HG03097 (cell line): ENCODE measurements around the gene GRHPR.
"Not testable (repeated sequence)": the region's sequence is repeated elsewhere in the genome, so short reads cannot be mapped to it uniquely, and the experiment has no call there.

Source experiments
- ATAC-seq: cut with Tn5 transposase; IDR thresholded peaks from one replicate; pipeline ENCODE4 v1.9.1; 2021; ENCODE audit not compliant: unreplicated experiment, low FRiP score

The GRHPR gene

DNA sequence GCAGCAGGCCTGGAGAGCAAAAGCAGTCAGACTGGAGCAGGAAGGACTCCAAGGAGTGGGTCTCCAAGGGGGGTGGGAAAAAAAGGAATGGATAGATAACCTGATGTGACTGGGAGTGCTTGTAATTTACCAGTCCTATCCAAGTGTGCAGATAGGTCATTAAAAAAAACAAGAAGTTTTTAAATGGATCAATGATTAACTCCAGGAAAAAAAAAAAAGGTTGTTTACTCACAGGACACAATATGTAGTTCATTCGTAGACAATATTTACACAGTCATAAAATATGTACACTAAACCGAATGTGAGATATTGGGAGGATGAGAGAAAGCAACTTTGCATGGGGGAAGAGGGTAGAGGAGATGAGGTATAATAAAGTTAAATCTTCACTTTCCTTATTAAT is 22.4 kb downstream of the GRHPR start:
- ATAC-seq = no peak

- no peak for ATAC-seq
These were observed 23.3 kb downstream of the GRHPR start for GRCh38 chr9:37445832-37446231.

GRCh38 chr9:37446401-37446800 is 23.9 kb downstream of the GRHPR start:
- ATAC-seq = no peak

DNA sequence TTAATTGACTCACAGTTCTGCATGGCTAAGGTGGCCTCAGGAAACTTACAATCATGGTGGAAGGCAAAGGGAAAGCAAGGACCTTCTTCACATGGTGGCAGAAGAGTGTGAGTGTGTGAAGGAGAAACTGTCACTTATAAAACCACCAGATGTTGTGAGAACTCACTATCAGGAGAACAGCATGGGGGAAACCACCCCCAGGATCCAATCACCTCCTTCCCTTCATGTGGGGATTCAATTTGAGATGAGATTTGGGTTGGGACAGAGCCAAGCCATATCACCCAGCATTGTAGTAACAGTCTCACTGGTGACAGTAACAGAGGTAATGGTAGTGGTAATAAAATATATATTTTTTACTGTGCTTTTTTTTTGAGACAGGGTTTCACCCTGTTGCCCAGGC is 24.6 kb downstream of the GRHPR start:
- no peak for ATAC-seq

DNA sequence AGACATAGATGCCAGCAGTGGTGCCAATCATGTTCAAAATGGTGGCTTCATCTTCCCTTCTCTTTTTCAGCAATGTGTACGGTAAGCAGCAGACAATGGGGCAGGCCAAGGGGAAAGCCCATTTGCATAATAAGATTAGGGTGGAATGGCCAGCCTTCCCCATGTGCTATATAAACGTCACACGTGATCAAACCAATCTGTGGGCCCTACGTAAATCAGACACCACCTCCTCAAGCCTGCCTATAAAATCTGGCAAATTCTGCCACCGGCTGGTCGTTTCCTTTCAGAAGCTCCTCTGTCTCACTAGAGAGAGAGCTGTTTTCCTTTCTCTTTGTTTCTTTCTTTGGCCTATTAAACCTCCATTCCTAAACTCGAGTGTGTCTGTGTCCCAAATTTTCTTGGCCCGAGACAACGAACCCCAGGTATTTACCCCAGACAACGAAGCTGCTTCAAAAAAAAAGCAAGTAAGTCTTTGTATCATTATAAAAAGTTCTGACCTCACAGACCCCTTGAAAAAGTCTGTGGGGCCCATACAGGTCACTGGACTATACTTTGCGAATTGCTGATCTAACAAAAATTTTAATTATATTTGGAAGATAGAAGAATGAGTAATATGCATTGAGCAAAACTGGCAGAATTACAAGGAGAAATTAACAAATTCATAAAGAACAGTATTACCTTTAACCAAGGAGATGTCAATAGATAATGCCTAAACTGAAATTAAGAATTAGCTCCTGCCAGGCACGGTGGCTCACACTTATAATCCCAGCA is 27.6 kb downstream of the GRHPR start:
- no peak for ATAC-seq

DNA sequence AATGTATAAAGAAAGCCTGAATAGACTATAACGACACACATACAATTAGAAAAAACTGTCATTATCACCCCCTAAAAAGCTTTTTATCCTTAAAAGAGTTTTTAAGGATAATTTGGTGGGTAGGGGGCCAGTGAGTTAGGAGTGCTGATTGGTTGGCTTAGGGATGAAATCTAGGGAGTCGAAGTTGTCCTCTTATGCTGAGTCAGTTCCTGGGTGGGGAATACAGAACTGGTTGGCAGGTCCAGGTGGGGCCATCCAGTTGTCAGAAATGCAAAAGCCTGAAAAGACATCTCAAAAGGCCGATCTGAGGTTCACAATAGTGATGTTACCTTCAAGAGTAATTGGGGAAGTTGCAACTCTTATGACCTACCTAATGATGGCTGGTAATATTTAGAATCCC is 29.1 kb downstream of the GRHPR start:
- ATAC-seq = no peak

- no peak for ATAC-seq
These were observed 30.1 kb downstream of the GRHPR start for GRCh38 chr9:37452611-37453010.

GRCh38 chr9:37453827-37454226 is 31.3 kb downstream of the GRHPR start:
- no peak for ATAC-seq

- ATAC-seq = no peak
These were observed 31.7 kb downstream of the GRHPR start for GRCh38 chr9:37454238-37454637.

DNA sequence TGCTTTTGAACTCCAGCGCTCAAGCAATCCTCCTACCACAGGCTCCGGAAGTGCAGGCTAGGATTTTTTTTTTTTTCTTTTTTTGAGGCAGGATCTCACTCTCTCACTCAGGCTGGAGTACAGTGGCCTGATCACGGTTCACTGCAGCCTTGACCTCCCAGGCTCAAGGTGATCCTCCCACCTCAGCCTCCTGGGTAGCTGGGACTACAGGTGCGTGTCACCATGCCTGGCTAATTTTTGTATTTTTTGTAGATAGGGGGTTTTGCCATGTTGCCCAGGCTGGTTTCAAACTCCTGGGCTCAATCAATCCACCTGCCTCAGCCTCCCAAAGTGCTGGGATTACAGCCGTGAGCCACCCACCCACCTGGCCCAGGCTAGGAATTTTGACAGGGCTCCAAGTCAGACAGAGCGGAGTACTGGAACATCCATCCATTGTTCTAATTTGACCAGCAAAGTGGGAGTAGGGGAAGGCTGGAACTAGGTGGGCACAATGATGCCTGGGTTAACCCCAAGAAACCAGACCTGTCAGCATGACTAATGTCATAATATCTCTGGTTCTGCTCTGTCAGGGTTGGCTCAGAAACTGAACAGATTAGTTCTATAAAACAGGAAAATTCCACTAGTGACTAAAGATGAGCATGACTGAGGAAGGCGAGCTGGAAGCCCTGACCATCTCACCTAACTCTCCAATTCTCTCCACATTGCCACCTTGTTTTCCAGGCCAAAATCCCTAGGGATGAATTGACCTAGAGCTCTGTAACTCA is 33.6 kb downstream of the GRHPR start:
- no peak for ATAC-seq

DNA sequence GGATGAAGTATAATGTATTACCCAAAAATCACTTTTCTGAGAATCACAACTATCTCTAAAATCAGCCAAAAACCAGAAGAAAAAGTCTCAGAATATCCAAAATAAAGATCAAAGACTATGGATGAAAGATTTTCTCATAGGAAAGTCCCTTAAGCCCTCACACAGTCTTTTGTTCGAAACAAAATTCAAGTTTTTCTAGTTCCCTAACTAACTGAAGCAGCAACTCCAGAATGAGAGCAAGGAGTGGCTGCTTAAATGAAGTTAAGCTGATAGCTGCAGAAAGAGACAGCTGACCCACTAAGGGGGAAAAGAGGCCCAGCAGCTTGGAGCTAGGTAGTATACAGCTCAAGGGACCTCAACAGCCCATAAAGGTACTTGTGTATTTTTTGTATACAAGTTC is 34.3 kb downstream of the GRHPR start:
- ATAC-seq = no peak

DNA sequence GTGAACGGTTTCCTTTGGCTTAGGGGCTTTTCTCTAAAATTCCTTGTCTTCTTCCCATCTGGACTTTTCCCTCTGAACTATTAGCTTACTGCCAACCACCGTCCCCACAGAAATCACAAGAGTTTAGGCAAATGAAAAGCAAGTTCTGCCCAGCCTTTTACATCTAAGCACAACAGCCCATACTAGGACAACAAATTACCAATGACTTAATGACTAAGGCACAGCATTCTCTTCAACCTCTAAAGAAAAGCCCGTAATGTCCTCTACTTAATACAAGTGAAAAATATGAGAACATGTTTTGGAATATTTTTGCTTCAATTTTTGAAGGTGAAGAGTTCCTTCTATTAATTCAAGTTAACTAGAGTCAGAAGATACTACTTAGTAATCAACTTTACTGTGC is 41.5 kb downstream of the GRHPR start:
- no peak for ATAC-seq

DNA sequence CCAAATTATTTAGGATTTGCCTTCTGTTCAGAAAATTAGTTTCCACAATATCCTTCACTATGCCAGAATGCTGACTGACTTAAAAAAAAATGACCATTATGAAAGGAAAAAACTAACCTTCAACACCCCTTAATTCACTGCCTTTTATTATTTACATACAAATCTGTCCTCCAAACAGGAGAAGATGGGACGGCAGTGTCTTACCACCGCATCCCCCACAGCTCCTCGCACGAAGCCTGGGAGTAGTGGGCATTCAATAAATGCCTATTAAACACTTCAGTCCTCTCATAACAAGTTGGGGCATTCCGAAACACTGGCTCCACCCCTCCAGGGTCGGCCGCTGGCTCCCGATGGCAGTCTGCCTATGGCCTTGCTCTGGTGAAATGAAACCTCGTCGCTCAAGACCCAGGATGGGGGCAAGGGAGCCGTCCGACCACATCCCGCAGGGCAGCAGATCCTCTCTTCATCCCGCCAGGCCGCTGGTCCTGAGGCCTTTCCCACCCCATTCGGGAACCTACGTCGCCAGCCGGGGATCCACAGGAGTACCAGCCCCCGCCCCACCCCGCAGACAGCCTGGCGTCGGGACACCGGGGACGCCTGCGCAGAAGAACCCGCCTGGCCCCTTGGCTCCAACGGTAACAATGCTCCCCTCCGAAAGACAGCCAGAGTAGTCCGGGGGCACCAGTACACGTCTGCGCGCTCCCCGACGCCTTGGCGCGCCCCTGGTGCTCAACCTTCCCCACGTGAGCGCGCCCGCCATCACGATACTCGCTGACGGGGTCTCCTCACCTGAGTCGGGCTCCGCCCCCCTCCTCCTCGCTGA is 42.1 kb downstream of the GRHPR start:
- ATAC-seq = peak; percentile 31

- ATAC-seq = peak; percentile 75
These were observed 42.9 kb downstream of the GRHPR start, which contains the start of gene ZBTB5 for GRCh38 chr9:37465249-37466036. ZBTB5 (minus strand) TSS chr9:37465450; CDS start chr9:37442551, 22,899 bp downstream.

DNA sequence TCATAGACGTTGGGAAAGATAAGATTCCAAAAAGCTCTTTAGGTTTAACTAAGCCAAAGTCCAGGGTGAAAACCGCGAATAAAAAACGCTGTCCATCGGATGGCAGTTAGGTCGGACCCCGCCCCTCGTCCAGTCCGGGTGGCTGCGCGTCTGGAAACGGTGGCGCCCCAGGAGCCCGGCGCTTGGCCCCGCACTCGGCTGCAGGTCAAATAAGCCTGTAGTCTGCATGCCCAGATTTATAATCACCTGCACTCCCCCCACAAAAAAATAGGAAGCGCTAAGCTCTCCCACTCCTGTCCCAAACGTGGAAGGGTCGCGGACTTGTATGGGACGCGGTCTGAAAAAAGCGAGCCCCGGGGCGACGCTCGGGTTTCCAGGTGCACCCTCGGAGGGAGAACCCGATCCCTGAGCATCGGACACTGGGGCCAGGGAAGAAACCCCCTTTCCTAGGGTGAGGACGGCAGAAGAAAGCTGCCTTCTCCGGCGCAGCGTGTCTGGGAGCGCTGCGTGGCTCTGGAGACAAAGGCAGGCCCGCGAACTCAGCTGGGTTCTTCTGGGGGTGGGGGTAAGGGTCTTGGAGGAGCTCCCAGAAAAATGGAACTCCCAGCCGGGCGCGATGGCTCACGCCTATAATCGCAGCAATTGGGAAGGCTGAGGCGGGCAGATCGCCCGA is 43.7 kb downstream of the GRHPR start:
- ATAC-seq = peak; percentile 5

DNA sequence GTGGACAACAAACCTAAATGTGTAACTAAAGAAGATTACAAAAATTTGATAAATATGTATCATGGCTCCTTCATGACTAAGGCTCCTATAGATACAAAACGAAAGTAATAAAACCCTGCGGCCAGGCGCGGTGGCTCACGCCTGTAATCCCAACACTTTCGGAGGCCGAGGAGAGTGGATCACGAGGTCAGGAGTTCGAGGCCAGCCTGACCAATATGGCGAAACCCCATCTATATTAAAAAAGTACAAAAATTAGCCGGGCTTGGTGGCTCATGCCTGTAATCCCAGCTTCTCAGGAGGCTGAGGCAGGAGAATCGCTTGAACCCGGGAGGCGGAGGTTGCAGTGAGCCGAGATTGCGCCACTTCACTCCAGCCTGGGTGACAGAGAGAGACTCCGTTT is 45.0 kb downstream of the GRHPR start:
- not testable (repeated sequence) for ATAC-seq

GRCh38 chr9:37468620-37469019 is 46.1 kb downstream of the GRHPR start:
- no peak for ATAC-seq

DNA sequence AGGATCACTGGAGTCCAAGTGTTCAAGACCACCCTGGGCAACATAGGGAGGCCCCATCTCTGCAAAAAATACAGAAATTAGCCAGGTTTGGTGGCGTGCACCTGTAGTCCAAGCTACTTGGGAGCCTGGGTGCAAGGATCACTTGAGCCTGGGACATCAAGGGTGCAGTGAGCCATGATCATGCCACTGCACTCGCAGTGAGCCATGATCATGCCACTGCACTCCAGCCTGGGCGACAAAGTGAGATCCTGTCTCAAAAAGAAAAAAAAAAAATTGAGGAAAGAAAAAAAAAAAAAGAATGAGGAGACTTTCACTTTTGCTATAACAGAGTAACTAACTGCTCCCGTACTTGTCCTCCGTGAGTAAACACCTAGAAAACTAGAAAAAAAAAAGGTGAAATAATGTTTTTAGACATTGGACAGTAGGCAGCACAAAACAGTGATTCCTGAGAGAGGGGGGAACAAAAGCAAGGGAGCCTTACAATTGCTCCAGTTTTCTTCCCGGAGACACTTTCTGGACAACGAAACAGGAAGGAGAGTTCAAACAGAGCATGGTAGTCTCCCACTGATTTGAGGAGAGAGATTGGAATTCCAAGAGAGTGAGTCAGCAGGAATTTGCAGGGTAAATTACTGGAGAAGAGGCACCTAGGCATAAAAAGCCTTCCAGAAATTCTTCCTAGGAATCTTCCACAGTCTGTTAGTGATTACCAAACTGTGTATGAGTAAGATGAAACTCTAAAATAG is 49.6 kb downstream of the GRHPR start:
- no peak for ATAC-seq

DNA sequence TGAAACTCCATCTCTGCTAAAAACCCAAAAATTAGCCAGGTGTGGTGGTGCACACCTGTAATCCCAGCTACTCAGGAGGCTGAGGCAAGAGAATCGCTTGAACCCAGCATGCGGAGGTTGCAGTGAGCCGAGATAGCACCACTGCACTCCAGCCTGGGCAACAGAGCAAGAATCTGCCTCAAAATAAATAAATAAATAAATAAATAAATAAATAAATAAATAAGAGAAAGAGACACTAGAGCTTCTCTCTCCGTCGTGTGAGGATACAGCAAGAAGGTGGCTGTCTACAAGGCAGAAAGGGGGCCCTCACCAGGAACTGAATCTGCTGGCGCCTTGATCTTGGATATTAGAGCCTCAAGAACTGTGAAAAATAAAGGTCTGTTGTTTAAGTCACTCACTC is 51.5 kb downstream of the GRHPR start:
- ATAC-seq = not testable (repeated sequence)
